ENCODE results near the gene ADAM30.

- TF ChIP-seq CTCF (IDR thresholded peaks at IDR 0.05; ENCODE audit: low read depth, low read length): no peak
- TF ChIP-seq MYC (IDR thresholded peaks at IDR 0.05; ENCODE audit: low read depth, low read length): no peak
Measured at GRCh38 chr1:119893827-119894700, 2.3 kb downstream of the ADAM30 start.

Measured in NB4 (cell line).